ENCODE results near the gene CRYBG3.
A peak's percentile ranks its signal among the peaks of the same experiment; 100 is the strongest.

The CRYBG3 gene

GRCh38 chr3:97939401-97939800 is 117.6 kb downstream of the CRYBG3 start:
- CTCF ChIA-PET, result interaction anchor here (0.9 to 1.5 kb wide), 4 partner anchors 14 to 147 kb away, joined by 3 to 6 read pairs (median 3); no protein-coding TSS in a partner anchor
- H3K4me1 ChIP-seq (ENCODE audit: control insufficient read depth, insufficient read depth, low read length), result peaks cover 3% of the 10 kb centered on the region; the same call in 1 of the 2 replicates
- H3K27ac ChIP-seq (ENCODE audit: extremely low read depth, low read depth, low read length), result no peak overlapping the region
- H3K4me3 ChIP-seq (ENCODE audit: low read depth, low read length), result no peak overlapping the region
- POLR2A ChIA-PET, result no interaction called here
- TF ChIP-seq ZNF626 (tag by site-specific recombination; IDR thresholded peaks at IDR 0.05), result no peak
- TF ChIP-seq HIC1 (tag by site-specific recombination; IDR thresholded peaks at IDR 0.05), result no peak
- no peak for TF ChIP-seq ZNF274 (IDR thresholded peaks at IDR 0.05; ENCODE audit: low read length)
- TF ChIP-seq ZNF274 (tag by site-specific recombination; IDR thresholded peaks at IDR 0.05; ENCODE audit: borderline replicate concordance), result no peak
- no peaks in the 10 kb centered on the region for H3K9me3 ChIP-seq (ENCODE audit: control insufficient read depth, insufficient read depth, low read depth, low read length)
- peaks cover 0 to 48% of the 10 kb centered on the region in 2 experiments; a peak in 1 of 3 replicates for H3K36me3 ChIP-seq (ENCODE audit: control insufficient read depth in 2 of 2, insufficient read depth in 1 of 2, low read length in 2 of 2)

GRCh38 chr3:97940034-97940433 is 118.2 kb downstream of the CRYBG3 start:
- ChIA-PET POLR2A (no interaction called here), CTCF (interaction anchor here (0.9 to 1.5 kb wide), 3 partner anchors 15 to 148 kb away, joined by 3 to 6 read pairs (median 3); no protein-coding TSS in a partner anchor)
- TF ChIP-seq ZNF654 (tag by site-specific recombination; IDR thresholded peaks at IDR 0.05; ENCODE audit: low read depth), result peak; percentile 8; the same call in 1 of the 2 replicates
- no peak for TF ChIP-seq ZNF211 (tag by site-specific recombination; IDR thresholded peaks at IDR 0.05; ENCODE audit: low read depth)
- no peak for TF ChIP-seq FEZF1 (tag by site-specific recombination; IDR thresholded peaks at IDR 0.05)
- Histone ChIP-seq H3K27ac (ENCODE audit: extremely low read depth, low read depth, low read length) (no peak overlapping the region), H3K36me3 (ENCODE audit: control insufficient read depth in 2 of 2, insufficient read depth in 1 of 2, low read length in 2 of 2) (peaks cover 2 to 52% of the 10 kb centered on the region in 2 experiments; a peak in 2 of 3 replicates), H3K9me3 (ENCODE audit: control insufficient read depth, insufficient read depth, low read depth, low read length) (no peaks in the 10 kb centered on the region), H3K4me3 (ENCODE audit: low read depth, low read length) (no peak overlapping the region), H3K4me1 (ENCODE audit: control insufficient read depth, insufficient read depth, low read length) (peaks cover 3% of the 10 kb centered on the region; the same call in 1 of the 2 replicates)

- TF ChIP-seq BCL6B (tag by site-specific recombination; IDR thresholded peaks at IDR 0.05) (peak; percentile 88), ZNF133 (tag by site-specific recombination; IDR thresholded peaks at IDR 0.05) (peak; percentile 41; the same call in 1 of the 2 replicates), ZBTB7A (tag by site-specific recombination; IDR thresholded peaks at IDR 0.05; ENCODE audit: low read depth) (no peak)
- ChIA-PET POLR2A (no interaction called here), CTCF (interaction anchor here (0.6 to 0.7 kb wide), 2 partner anchors 150 to 156 kb away, joined by 4 to 9 read pairs; no protein-coding TSS in a partner anchor)
- no peaks in the 10 kb centered on the region for H3K9me3 ChIP-seq (ENCODE audit: control insufficient read depth, insufficient read depth, low read depth, low read length)
- H3K4me3 ChIP-seq (ENCODE audit: low read depth, low read length), result no peak overlapping the region
- peaks cover 10 to 64% of the 10 kb centered on the region in 2 experiments; a peak in 2 of 3 replicates for H3K36me3 ChIP-seq (ENCODE audit: control insufficient read depth in 2 of 2, insufficient read depth in 1 of 2, low read length in 2 of 2)
- H3K4me1 ChIP-seq (ENCODE audit: control insufficient read depth, insufficient read depth, low read length), result peaks cover 3% of the 10 kb centered on the region; the same call in 1 of the 2 replicates
- H3K27ac ChIP-seq (ENCODE audit: extremely low read depth, low read depth, low read length), result no peak overlapping the region
Observed at GRCh38 chr3:97942801-97943546, 121.2 kb downstream of the CRYBG3 start.

GRCh38 chr3:97948351-97949109 is 126.7 kb downstream of the CRYBG3 start:
- peaks cover 14 to 93% of the 10 kb centered on the region in 2 experiments for H3K36me3 ChIP-seq (ENCODE audit: control insufficient read depth in 2 of 2, insufficient read depth in 1 of 2, low read length in 2 of 2)
- no peaks in the 10 kb centered on the region for H3K9me3 ChIP-seq (ENCODE audit: control insufficient read depth, insufficient read depth, low read depth, low read length)
- no peaks in the 10 kb centered on the region for H3K4me1 ChIP-seq (ENCODE audit: control insufficient read depth, insufficient read depth, low read length)
- POLR2A ChIA-PET, result no interaction called here
- CTCF ChIA-PET, result no interaction called here
- H3K4me3 ChIP-seq (ENCODE audit: low read depth, low read length), result no peak overlapping the region
- TF ChIP-seq HOXC10 (CRISPR knock-in tag; IDR thresholded peaks at IDR 0.05) (no peak), ATF2 (tag by site-specific recombination; IDR thresholded peaks at IDR 0.05; ENCODE audit: low read depth) (peak; percentile 77), ZBTB49 (tag by site-specific recombination; IDR thresholded peaks at IDR 0.05; ENCODE audit: low read depth) (no peak)
- no peak overlapping the region for H3K27ac ChIP-seq (ENCODE audit: extremely low read depth, low read depth, low read length)
